ENCODE measurements around the gene ARHGAP29.
A peak's percentile ranks its signal among the peaks of the same experiment; 100 is the strongest.
"Not testable (repeated sequence)": the region's sequence is repeated elsewhere in the genome, so short reads cannot be mapped to it uniquely, and the experiment has no call there.

The ARHGAP29 gene

DNA sequence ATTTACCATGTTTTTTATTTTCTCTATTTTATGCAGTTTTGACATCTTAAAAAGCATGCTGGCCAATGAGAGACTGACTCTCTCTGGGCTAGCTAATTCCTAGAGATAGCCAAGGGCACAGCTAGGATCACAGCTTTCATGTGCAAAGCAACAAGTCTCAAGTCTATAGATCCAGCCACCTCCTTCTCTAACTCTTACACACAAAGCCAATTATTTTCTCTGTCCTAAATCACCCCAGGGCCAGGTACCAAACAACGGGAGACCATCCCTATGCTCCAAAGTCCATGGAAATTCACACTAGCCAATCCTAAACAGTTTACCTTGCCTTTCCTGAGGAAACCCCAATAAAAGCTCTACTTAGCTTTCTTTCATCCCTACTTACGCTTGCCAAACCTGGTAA, 38.0 kb downstream of the ARHGAP29 start:
- in situ Hi-C loops (cut with HindIII; ENCODE audit: low pct_ligation_motif_present, low pct_unique_long_range_greater_than_20kb, low sequenced_read_pairs) = no loop called here
- no peak for DNase-seq

DNA sequence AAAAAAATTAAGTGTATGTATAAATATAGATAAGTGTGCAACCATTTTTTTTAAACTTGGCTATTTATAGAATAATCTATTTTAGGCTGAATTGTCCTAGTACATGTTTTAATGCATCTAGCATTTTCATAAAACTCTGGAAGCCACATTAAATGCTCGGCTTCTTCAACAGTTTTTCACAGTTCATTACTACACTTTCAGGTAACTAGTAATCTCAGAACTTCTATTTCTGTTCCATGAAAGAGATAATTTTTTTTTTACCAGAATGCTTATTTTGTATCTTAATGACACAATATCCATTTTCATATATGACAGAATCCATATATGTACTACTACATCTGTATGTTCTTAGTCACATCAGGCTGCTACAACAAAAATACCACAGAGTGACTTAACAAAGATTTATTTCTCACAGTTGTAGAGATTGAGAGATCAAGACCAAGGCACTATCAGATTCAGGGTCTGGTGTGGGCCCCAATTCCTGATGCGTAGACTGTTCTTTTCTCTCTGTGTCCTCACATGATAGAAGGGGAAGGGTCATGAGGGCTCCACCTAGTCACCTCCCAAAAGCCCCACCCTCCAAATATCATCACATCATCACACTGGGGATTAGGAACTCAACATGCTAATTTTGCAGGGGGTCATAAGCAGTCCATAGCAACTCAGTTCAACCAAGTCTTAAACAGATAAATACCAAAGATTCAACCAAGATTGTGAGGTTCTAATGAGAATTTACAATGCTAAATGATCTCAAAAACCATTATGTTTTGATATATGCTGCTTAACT, 43.1 kb downstream of the ARHGAP29 start:
- in situ Hi-C loops (cut with HindIII; ENCODE audit: low pct_ligation_motif_present, low pct_unique_long_range_greater_than_20kb, low sequenced_read_pairs) = no loop called here
- DNase-seq = no peak

- in situ Hi-C loops (cut with HindIII; ENCODE audit: low pct_ligation_motif_present, low pct_unique_long_range_greater_than_20kb, low sequenced_read_pairs) = no loop called here
- DNase-seq = no peak
These were observed 44.3 kb downstream of the ARHGAP29 start for GRCh38 chr1:94193128-94193527.

DNA sequence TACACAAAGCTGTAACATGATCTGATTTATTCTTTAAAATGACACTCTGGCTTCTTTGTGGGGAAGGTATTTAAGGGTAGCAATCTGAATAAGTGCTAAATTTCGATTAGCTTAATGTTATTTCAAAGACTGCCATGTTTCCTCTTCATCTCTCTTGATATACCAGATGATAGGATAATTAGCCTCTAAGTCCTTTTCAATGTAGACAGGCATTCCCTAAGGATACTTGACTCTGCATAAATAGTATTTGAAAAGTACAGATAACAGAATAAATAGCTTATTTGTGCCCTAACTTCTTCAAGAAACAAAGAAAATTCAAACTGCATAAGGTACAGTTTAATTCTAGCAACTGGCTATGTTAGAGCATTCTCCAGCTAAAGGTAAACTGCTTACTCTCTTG, 46.2 kb downstream of the ARHGAP29 start:
- DNase-seq = no peak
- in situ Hi-C loops (cut with HindIII; ENCODE audit: low pct_ligation_motif_present, low pct_unique_long_range_greater_than_20kb, low sequenced_read_pairs) = no loop called here

DNA sequence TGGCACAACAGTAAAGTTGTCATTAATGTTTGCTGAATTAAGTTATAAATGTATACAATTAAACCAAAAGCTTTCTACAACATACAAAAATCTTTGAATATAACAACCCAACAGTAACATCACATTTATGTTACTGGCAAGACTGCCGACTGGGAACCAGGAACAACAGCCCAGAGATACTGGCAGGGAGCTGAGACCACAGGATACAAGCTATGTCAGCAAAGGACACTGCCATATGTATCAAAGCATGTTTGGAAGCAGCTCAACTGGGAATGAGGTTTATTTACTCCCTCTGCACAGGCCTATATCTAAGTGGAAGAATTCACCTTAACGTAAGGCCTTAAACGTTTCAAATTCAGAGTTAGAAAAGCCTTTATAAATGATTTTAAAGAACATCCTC, 50.4 kb downstream of the ARHGAP29 start:
- in situ Hi-C loops (cut with HindIII; ENCODE audit: low pct_ligation_motif_present, low pct_unique_long_range_greater_than_20kb, low sequenced_read_pairs) = no loop called here
- DNase-seq = no peak

DNA sequence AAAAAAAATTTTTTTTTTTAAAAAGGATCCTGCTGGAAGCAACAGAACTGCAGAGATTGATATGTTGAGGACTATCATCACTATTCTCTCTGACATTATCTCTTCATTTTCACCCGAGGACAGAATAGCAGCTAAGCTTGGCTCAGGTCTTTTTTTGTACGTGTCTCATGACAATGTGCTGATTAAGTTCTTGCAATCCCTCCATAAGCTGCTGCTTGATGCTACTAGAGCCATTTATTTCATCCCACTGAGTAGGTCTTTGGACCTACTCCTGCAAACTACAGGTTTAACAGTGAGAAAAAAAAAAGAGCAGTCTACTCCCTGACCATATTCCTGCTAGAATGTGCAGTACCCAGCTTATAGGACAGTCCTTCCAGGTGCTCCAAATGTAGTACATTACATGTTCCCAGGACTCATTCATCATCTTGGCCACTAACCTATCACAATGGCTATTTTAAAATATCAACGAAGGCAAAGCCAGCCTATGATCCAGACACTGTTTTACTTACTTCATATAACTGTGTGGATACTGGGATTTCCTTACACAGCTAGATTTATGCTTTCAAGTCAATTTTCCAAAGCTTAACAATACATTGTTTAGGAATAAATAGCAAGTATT, 54.1 kb downstream of the ARHGAP29 start:
- in situ Hi-C loops (cut with HindIII; ENCODE audit: low pct_ligation_motif_present, low pct_unique_long_range_greater_than_20kb, low sequenced_read_pairs) = no loop called here
- no peak for DNase-seq

GRCh38 chr1:94182191-94182590, 55.2 kb downstream of the ARHGAP29 start:
- in situ Hi-C loops (cut with HindIII; ENCODE audit: low pct_ligation_motif_present, low pct_unique_long_range_greater_than_20kb, low sequenced_read_pairs) = no loop called here
- DNase-seq = no peak

DNA sequence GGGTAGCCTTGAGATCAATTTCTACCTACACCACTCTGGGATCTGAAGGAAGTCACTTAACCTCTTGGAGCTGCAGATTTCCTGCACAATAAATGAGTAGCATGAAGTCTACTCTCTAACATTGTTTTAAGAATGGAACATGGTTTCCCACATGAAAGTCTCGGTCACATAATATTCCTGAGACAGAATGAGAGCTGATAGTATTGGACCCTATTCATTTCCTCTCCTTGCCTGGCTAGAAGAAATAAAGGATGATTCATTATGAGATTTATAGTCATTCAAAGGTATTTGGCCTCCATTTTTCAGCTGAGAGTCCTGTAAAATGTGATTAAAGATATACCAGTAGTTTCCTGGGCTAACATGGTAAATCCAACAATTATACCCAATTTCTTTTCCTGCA, 56.7 kb downstream of the ARHGAP29 start:
- in situ Hi-C loops (cut with HindIII; ENCODE audit: low pct_ligation_motif_present, low pct_unique_long_range_greater_than_20kb, low sequenced_read_pairs) = no loop called here
- no peak for DNase-seq

DNA sequence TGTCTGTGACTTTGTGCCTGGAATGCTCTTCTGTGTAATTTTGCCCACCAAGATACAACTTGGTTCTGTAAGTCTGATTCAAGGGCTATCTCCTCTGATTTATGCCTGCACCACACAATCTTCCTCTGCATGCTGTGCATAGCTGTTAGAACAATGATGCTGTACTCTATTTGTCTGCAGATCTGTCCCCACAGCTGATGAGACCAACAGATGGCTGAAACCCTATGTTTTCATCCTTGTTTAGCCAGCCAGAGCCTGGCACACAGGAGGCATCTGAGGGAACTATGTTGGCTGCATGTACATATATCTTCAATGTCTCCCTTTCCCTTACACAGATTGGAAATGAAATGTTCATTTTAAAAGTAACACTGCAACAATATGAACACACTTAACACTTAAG, 58.5 kb downstream of the ARHGAP29 start:
- no peak for DNase-seq
- in situ Hi-C loops (cut with HindIII; ENCODE audit: low pct_ligation_motif_present, low pct_unique_long_range_greater_than_20kb, low sequenced_read_pairs) = no loop called here

DNA sequence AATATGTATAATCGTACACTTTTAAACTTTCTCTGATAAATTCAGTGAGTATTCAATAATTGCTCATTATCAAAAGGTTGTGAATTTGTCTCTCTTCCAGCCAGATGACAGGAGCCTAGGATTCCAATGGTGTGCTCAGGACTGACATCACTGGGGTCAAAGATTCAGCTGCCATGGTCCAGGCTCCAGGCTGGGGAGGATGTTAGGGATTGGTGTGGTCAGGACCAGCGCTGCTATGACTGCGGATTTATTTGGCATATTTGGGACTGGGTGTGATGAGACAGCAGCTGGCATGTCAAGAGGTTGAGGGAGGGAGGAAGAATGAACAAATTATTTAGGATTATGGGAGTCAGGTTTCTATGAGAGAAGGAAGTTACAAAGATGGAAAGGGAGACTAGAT, 68.3 kb downstream of the ARHGAP29 start:
- in situ Hi-C loops (cut with HindIII; ENCODE audit: low pct_ligation_motif_present, low pct_unique_long_range_greater_than_20kb, low sequenced_read_pairs) = no loop called here
- no peak for DNase-seq

DNA sequence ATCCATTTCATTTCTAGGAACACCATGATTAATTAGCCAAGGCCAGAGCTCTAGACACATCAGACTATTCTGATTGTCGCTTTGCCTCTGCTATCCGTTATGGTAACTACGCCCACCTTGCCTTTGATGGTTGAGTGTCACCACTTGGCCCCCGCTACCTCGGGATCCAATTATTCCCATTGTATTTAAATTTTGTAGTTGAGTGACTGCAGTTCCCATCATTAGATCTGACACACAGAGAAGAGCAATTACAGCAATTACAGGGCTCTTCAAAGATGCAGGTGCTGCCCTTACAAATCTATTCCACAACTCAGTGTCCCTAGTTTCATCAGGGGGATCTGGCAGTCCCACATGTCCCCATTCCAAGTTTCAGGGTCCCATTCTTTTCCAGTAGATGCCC, 71.5 kb downstream of the ARHGAP29 start:
- no peak for DNase-seq
- in situ Hi-C loops (cut with HindIII; ENCODE audit: low pct_ligation_motif_present, low pct_unique_long_range_greater_than_20kb, low sequenced_read_pairs) = no loop called here

DNA sequence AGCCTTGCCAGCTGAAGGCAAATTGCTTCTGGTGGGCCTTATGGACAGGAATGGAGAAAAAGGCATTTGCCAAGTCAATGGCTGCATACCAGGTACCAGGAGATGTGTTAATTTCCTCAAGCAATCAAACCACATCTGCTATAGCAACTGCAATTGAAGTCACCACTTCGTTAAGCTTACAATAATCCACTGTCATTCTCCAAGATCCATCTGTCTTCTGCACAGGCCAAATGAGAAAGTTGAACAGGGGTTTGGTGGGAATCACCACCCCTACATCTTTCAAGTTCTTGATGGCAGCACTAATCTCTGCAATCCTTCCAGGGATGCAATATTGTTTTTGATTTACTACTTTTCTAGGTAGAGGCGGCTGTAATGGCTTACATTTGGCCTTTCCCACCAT, 72.5 kb downstream of the ARHGAP29 start:
- DNase-seq; in situ Hi-C loops (cut with HindIII; ENCODE audit: low pct_ligation_motif_present, low pct_unique_long_range_greater_than_20kb, low sequenced_read_pairs): not testable (repeated sequence)

DNA sequence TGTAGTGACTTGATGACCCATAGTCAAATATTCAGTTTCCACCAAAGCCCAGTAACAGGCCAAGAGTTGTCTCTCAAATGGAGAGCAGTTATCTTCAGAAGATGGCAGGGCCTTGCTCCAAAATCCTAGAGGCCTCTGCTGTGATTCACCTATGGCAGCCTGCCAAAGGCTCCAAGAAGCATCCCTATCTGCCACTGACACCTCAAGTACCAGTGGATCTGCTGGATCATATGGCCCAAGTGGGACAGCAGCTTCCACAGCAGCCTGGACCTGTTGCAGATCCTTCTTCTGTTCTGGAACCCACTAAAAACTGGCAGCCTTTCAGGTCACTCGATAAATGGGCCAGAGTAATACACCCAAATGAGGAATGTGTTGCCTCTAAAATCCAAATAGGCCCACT, 73.3 kb downstream of the ARHGAP29 start:
- DNase-seq; in situ Hi-C loops (cut with HindIII; ENCODE audit: low pct_ligation_motif_present, low pct_unique_long_range_greater_than_20kb, low sequenced_read_pairs): not testable (repeated sequence)

DNA sequence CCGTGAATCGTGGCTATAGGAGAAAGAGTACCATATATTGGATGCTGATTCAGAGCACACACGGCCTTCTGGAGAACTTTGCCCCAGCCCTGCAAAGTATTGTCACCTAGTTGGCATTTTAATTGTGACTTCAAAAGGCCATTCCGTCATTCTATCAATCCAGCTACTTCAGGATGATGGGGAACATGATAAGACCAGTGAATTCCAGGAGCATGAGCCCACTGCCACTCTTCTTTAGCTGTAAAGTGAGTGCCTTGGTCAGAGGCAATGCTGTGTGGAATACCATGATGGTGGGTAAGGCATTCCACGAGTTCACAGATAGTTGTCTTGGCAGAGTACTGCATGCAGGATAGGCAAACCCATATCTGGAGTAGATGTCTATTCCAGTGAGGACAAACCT, 74.1 kb downstream of the ARHGAP29 start:
- in situ Hi-C loops (cut with HindIII; ENCODE audit: low pct_ligation_motif_present, low pct_unique_long_range_greater_than_20kb, low sequenced_read_pairs); DNase-seq: not testable (repeated sequence)

- in situ Hi-C loops (cut with HindIII; ENCODE audit: low pct_ligation_motif_present, low pct_unique_long_range_greater_than_20kb, low sequenced_read_pairs) = no loop called here
These were observed 76.6 kb downstream of the ARHGAP29 start for GRCh38 chr1:94160811-94161210.

GRCh38 chr1:94156096-94156625, 81.2 kb downstream of the ARHGAP29 start:
- DNase-seq = no peak
- in situ Hi-C loops (cut with HindIII; ENCODE audit: low pct_ligation_motif_present, low pct_unique_long_range_greater_than_20kb, low sequenced_read_pairs) = no loop called here

More at GRCh38 chr1:94160811-94161210, 76.6 kb downstream of the ARHGAP29 start:
- DNase-seq = peak; percentile 24

- in situ Hi-C loops (cut with HindIII; ENCODE audit: low pct_ligation_motif_present, low pct_unique_long_range_greater_than_20kb, low sequenced_read_pairs) = no loop called here
- DNase-seq = no peak
These were observed 82.4 kb downstream of the ARHGAP29 start for GRCh38 chr1:94154989-94155388.

- no peak for DNase-seq
- in situ Hi-C loops (cut with HindIII; ENCODE audit: low pct_ligation_motif_present, low pct_unique_long_range_greater_than_20kb, low sequenced_read_pairs) = no loop called here
These were observed 84.3 kb downstream of the ARHGAP29 start for GRCh38 chr1:94153133-94153532.

- DNase-seq; in situ Hi-C loops (cut with HindIII; ENCODE audit: low pct_ligation_motif_present, low pct_unique_long_range_greater_than_20kb, low sequenced_read_pairs): not testable (repeated sequence)
These were observed 88.2 kb downstream of the ARHGAP29 start for GRCh38 chr1:94149166-94149565.

- in situ Hi-C loops (cut with HindIII; ENCODE audit: low pct_ligation_motif_present, low pct_unique_long_range_greater_than_20kb, low sequenced_read_pairs) = no loop called here
These were observed 91.1 kb downstream of the ARHGAP29 start for GRCh38 chr1:94146273-94146672.

More at GRCh38 chr1:94146273-94146672, 91.1 kb downstream of the ARHGAP29 start:
- DNase-seq = no peak

All from ACHN (cell line).